Left lobe of liver (tissue), 2 donors: Measurements from ENCODE around the gene CNPY1. TPM values are rescaled to one million over a fixed set of nuclear protein-coding genes. Genes with fewer than 3 reads are reported as not detected.

Source experiments
- ATAC-seq: fragments of 200-7000 bp; cut with Tn5 transposase; one replicate; pipeline ENCODE4 v1.9.1; 2020; ENCODE audit warnings: mild to moderate bottlenecking, moderate library complexity
- DNase-seq: peaks from one replicate; pipeline ENCODE4 v3.0.0-alpha.2; 2020; ENCODE audit warnings: low spot score
- total RNA-seq: library from RNA; stranded (reverse); gene quantifications from one replicate; pipeline ENCODE4 v1.2.1, GENCODE V29; 2021
- donor health status: DM: no; HTN: no; CAD: no; lungs with moderate emphysema.
- donor health status: DM: no; HTN: yes; CAD: no.

CNPY1 gene
- total RNA-seq, 1 donor from 2014 or later = not detected

DNA sequence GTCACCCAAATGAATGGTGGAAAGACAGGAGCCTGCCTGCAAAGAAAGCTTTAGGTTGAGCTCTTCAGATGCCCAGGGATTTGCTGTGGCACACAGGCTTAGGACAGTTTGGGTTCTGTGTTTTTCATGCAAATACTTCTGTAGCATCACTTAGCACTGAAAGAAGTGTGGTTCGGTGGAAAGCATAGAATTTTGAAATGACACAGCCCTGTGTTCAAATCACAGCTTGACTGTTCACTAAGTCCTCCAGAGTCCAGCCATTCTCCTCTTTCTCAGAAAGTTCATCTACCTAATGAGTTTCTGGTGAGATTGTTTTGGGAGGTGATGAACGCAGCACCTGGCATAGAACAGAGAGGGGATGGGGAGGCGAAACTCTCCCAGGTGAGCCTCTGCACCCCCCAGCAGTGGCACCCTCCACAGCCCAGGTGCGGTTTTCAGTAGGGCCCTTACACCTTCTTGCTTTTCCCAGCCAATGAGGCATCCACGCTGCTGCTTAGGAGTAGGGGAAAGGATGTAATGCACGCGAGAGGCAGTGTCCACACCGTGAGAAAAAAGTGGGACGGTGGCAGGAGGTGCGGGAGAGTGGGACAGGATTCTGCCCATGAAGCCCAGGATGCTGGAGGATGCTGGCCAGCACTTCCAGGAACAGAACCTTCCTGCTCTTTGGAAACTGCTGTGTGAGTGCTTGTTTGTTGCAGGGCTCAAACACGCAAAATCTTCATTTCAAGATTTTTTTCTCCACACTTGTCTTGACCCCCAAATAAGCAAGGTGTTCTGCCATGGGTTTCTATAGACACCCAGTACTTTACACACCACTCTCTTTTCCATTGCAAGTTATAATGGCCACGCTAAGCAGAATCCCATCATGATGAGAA, 76.8 kb downstream of the CNPY1 start:
- no peak for DNase-seq
- no peak for ATAC-seq

DNA sequence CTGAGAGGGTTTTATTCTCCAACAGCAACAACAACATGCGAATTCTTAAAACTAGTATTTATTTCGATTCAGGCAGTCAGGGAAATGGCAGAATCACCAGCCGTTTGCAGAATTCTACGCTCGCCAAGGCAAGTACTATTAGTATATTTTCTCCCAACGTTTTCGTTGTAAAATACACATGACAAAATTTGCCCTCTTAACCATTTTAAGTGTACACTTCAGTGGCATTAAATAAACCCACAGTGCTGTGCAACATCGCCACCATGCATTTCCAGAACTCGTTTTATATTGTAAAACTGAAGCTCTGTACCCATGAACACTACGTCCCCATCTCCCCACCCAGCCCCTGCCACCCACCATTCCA, 77.6 kb downstream of the CNPY1 start:
- ATAC-seq = no peak
- DNase-seq = no peak

DNA sequence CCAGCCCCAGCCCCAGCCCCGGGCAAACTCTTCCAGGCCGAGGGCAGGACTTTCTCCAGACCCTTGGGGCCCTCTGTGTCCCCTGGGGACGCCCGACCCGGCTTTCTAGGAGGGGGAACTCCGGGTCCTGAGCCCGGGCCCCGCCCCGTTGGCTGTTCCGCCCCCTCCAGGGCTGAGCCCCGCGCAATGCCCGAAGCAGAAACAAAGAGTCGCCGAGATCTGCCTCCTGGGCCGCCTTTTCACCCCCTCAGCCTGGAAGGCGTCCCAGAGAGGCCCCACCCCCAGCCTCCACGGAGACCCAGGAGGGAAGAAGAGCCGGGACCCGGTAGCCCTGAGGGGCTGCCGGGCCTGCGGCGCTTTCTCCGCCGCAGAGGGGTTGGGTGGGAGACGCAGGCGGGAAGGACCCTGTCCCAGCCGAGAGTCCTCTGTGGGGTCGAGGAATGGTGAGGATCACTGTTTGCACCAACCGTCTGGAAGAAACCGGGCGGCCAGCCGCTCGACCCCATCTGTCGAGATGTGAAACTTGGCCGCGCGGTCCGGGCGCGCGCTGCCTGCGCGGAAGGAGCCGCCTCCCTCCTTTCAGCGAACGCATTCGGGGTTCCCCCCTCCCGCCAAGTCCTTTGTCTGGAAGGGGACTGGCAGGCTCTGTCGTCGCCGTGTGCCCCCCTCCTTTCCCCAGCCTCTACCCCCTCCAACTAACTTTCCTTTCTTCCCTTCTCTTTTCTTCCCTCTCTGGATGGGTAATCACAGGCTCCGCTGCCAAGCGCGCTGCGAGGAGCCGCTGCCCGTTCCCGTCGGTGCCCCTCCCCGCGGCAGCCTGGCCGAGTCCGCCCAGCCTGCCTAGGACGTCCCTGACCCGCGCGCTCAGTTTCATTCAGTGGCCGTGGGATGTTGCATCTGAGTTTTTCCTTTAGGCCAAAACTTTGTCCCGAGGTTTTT, 78.2 kb downstream of the CNPY1 start:
- DNase-seq = no peak

DNA sequence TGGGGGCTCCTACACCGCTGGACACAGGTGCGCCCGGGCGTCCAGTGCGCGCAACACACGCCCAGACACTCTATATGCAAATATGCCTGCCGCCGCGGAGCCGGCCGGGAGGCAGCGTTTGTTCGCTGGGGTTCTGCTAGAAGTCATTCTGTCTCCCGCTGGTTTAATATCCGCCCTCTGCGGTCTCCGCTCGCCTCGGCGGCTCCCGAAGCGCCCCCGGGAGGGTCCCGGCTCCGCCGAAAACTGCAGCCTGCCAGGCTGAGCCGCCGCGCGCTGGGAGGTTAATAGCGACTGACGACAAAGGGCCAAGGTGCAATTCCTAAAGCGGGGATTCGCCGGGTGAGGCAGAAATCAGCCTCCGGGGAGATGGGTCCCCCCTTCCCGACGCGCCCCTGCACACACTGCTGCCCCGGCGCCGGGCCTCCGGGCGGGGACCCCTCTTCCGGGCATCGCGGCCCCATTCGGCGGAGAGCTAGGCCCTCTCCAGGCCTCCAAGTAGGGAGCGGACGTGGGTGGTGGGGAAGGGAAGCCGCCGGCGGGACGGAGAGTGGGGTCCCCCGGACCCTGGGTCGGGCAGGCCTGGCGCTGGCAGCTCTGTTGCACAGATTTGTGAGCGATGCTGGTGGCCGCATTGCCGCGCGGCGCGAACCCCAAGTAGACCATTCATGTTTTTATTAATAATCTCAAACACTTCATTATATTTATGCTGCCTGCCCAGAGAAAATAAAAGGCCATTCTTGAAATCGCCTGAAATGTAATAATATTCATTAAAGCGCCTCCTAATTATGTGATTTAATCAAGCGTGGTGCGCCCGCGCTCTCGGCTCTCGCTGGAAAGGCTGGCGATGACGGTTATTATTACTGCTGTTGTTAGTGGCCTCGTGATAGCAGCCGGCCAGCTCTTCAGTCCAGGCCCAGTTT, 79.3 kb downstream of the CNPY1 start:
- DNase-seq = no peak
- ATAC-seq = peak; percentile 55

More for the DNA sequence above, 78.2 kb downstream of the CNPY1 start:
- peak; percentile 47 for ATAC-seq

DNA sequence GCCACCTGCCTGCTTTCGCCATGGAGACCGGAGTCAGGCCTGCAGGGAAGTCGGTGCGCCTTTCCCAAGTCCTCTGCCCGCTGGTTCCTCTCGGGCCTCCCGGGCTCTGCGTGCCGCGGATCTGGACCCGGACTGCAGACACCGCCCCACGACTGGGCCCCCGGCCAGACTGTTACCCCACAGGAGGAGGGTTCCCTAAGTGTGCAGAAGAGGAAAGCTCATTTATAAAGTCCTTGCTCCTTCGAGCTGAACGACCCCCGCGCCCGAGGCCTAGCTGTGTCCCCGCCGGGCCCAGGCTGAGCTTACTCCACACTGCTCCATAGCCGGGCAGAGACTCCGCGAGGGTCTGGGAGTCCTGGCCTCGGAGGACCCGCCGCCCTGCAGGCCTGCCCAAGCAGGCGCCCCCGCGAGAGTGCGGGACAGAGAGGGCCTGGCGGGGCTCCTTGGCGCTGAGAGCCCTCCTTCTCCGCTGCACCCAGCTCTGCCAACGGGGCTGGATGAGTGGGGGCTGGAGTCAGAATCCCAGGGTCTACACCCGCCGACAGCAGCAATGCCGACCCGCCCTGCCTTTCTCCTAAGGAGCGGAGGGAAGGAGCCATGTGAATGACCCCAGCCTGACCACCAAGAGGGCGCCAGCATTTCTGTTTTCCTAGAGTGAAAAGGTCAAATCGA, 80.1 kb downstream of the CNPY1 start:
- no peak for DNase-seq
- peak; percentile 11 for ATAC-seq

DNA sequence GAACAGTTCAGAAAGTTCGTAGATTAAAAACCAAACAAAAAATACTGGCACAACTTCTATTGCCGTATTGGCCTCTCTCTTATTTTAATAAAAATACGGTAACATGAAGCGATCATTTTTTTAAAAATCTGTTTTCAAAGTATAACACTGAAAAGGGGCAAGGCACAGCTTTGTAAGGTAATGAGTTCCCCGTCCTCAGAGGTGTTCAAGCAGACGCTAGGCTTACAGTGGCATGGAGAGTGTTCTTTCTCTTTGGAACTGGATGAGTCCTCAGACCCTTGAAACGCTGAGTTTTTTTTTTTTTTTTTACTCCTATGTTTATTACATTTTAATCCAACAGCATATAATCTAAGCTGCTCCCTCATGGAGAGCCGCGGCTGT, 80.6 kb downstream of the CNPY1 start:
- no peak for ATAC-seq
- DNase-seq = no peak

DNA sequence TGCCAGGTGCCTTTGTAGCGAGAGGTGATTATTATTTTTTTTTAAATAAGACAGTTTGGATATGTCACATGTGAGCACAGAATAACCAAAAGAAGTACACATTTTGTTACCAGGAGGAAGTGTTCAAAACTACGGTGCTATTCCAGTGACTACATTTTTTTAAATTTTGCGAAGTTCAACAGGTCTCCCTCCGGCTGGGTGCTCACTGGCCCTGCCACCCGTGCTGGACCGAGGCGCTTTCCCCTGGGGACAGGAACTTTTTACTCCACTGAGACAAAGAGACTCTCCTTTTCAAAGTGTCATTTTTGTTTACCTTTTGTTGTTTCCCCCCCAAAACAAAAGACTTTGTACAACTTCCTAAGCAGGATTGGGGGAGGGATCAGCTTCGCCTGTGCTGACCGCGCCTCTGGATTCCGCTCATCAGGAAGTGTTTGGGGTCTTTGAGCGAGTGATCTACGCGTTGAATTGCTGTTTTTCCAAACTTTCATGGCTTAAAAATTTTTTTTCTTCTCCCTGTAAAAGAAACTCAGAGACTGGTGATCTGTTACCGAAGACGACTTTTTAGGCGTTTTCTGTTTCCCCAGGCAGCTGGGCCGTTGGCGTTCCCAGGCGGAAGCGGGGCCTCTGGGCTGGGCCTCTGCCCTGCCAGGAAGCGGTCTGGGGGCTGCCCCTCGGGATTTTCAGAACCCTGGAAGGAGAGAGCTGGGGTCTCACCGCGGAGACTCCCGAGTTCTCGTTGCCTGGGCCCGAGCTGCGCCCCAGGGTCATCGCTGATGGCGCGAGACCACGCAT, 81.2 kb downstream of the CNPY1 start:
- ATAC-seq (no peak), DNase-seq (no peak)

DNA sequence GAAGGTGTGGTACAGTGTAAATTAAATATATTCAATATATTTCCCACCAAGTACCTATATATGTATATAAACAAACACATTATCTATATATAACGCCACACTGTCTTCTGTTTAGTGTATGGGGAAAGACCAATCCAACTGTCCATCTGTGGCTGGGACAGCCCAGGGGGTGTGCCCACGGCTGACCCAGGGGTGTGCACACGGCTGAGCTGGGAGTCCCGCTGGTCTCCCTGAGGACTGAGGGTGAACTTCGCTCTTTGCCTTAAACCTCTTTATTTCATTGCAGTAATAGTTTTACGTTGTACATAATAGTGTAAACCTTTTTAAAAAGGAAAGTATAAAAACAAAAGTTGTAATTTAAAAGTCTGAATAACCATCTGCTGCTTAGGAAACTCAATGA, 82.2 kb downstream of the CNPY1 start:
- ATAC-seq = no peak
- no peak for DNase-seq

DNA sequence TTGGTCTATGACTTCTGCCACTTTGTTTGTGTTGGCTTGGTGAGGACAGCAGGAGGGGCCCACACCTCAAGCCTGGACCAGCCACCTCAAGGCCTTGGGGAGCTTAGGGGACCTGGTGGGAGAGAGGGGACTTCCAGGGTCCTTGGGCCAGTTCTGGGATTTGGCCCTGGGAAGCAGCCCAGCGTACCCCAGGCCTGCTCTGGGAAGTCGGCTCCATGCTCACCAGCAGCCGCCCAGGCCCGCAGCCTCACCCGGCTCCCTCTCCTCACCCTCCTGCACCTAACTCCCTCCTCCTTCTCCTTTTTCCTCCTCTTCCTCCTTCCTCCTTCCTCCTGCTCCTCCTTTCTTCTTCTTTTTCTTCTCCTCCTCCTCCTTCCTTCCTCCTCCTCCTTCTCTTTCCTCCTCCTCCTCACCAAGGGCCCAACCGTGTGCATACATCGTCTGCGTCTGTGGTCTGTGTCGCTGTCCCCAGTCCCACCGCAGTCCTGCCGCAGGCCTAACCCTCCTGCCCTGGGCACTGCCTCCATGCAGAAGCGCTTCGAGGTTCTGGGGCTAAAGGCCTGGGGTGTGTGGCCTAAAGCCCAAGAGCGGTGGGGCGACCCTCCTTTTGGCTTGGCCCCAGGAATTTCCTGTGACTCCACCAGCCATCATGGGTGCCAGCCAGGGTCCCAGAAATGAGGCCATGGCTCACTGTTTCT, 83.1 kb downstream of the CNPY1 start:
- ATAC-seq (no peak), DNase-seq (no peak)

DNA sequence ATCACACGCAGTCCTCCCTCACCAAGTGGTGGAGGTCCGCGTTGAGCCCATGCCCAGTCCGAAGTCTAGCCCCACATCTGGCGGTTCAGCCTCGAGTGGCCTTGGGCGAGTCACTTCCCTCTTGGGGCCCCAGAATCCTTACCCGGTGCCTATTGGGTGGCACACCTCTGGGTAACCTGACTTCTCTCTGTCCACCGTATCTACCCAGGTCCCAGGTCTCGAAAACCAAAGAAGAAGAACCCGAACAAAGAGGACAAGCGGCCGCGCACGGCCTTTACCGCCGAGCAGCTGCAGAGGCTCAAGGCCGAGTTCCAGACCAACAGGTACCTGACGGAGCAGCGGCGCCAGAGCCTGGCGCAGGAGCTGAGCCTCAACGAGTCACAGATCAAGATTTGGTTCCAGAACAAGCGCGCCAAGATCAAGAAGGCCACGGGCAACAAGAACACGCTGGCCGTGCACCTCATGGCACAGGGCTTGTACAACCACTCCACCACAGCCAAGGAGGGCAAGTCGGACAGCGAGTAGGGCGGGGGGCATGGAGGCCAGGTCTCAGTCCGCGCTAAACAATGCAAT, 84.1 kb downstream of the CNPY1 start:
- ATAC-seq (no peak), DNase-seq (no peak)

DNA sequence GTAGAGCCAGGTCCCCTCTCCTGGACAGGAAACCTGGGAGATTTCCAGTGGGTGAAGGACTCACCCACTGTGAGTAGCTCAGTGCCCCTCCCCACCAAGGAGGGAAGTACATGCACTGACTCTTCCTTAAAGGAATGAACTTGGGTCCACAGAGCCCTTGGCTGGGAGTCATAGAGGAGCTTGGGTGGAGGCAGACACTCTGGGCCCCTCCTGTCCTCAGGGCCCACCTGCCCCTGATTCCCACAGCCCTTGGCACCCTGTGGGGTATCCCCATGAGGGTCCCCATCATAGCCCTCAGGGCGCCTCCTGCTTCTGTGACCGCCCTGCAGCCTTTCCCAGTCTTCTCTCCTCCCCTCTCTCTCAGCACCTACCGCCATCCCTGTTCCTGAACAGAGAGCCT, 84.7 kb downstream of the CNPY1 start:
- DNase-seq (no peak), ATAC-seq (no peak)

DNA sequence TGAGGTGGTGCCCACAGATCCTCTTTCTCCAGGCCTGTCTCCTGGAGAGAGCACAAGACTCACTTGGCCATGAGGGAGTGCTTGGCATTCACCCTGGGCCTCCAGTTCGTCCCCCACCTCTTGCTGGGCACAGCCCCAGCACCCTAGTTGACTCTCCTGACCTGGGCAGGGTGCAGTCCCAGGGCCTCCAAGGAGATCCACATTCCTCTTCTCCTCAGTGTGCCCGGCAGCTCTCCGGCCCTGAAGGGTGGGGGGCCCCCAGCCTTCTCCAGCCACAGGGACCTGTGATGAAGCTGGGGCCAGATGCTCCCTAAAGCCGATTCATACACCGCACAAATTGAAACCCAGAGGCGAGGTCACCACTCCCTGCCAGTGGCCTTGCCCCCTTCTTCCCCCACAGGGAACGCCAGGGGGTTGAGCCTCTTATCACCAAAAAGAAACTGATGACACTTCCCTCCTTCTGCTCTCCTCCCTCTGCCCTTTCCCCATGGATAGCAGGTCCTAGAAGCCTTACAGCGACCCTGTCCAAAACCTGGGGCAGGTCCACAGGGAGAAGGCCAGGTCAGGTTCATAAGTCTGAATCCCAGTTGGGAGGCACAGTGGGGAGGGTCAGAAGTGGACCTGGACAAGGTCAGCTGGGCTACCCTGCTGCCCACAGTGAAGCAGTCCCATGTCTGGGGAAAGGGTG, 85.3 kb downstream of the CNPY1 start:
- DNase-seq (no peak), ATAC-seq (no peak)

DNA sequence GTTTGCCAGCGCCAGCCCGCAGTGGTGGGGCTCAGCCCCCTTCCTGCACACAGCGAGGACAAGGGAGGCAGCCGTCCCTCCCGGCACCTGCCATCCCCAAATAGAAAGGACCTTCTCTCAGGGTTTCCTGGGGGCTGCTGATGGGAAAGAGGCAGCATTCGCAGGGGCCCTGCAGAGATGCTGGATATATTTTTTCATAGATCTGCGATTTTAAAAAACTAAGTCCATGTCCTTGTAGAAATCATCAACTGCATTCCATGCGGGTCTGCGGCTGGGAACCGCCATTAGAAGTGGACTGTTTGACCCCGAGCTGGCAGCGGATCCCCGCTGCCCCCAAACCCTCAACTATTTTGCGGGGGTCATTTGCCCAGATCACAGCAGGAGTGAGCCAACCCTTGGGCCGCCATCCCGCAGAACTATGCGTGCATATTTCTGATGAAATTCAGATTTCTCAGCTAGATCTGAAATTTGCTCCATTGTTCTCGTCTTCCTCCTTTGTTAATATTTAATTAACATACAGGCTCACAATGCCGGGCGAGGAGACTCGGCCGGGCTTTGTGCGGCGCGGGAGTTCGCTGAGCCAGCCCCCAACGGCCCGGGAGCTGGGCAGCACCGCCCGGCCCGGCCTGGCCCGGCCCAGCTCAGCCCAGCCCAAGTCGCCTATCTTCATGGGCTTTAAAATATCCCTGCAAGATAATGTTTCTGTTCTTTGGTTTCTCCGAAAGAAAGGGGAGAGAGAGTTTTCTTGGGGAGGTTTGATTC, 86.5 kb downstream of the CNPY1 start:
- no peak for DNase-seq

DNA sequence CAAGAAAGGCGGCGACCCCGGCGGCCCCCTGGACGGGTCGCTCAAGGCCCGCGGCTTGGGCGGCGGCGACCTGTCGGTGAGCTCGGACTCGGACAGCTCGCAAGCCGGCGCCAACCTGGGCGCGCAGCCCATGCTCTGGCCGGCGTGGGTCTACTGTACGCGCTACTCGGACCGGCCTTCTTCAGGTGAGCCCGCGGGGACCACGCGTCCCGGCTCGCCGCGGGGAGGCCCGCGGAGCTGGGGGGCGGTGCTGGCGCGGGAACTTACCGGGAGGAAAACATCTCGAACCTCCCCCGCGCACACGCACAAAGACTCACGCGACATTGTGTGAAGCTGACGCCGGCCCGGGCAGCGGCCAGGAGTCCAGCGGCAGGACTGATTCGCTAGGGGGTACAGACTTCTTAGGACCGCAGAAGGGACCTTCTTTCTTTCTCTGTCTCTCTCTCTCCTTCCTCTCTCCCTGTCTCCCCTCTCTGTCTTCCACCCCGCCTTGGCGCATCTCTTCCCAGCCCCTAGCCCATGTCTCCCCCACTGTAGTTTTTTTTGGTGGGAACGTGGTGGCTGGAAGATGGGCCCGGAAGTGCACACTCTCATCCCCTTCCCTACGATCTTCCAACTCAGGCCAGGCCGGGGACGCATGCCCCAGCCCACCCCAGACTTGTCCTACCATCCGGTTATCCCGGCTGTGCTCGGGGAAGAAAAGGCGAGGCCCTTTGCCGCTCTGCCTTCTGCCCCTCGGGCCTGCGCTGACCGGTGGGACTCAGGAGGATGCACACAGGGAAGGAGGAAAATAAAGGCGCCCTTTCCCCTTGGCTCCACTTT, 87.3 kb downstream of the CNPY1 start:
- ATAC-seq (peak; percentile 30), DNase-seq (no peak)

More for the DNA sequence above, 86.5 kb downstream of the CNPY1 start:
- ATAC-seq = no peak

DNA sequence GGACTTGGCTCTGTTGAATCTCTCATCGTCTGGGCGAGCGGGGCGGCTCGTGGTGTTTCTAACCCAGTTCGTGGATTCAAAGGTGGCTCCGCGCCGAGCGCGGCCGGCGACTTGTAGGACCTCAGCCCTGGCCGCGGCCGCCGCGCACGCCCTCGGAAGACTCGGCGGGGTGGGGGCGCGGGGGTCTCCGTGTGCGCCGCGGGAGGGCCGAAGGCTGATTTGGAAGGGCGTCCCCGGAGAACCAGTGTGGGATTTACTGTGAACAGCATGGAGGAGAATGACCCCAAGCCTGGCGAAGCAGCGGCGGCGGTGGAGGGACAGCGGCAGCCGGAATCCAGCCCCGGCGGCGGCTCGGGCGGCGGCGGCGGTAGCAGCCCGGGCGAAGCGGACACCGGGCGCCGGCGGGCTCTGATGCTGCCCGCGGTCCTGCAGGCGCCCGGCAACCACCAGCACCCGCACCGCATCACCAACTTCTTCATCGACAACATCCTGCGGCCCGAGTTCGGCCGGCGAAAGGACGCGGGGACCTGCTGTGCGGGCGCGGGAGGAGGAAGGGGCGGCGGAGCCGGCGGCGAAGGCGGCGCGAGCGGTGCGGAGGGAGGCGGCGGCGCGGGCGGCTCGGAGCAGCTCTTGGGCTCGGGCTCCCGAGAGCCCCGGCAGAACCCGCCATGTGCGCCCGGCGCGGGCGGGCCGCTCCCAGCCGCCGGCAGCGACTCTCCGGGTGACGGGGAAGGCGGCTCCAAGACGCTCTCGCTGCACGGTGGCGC, 88.1 kb downstream of the CNPY1 start, which contains the start of gene EN2:
EN2 (plus strand) TSS at position 19 of the 767 bp plus-strand sequence; CDS start at position 268, 249 bp downstream.
- DNase-seq = no peak
- peak; percentile 21 for ATAC-seq
